ENCODE results near the gene ATP10A.

ATP10A gene

DNA sequence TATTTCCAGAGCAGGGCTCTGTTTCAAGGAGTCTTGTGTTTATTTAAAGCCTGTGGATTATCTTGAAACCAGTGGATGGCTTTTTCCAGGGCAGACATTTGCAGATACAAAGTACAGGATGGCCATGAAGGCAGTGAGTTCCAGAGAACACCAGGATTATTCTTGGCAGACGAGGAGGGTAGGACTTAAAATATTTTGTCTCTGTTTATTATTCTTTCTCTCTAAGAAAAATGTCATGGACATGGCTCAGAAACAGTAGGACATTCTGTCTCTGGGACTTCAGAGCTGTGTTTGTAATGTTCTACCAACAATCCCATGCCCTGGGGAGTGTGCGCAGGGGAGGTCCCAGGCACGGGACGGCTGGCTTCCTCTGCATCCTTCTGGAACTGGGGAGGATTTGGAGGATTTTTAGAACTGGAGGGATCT is 125.9 kb downstream of the ATP10A start:
- DNase-seq (ENCODE audit: low read depth) = peak; percentile 28

DNA sequence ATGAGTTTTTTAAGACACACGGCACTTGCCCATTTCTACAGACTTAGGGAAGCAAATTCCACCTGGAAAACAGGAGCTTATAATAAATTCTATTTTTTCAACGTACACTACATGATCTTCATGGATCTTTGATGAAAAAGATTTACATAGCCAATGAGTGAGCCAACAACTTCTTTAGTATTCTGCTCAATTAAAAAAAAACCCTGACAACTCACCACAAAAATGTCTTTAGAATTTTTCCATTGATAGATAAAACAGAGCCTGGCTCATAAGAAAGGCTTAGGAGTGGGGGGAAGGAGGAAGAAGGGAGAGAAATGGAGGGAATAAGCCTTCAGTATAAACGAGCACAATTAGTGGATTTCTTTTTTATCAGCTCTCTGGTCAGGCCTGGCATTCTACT is 126.7 kb downstream of the ATP10A start:
- no peak for DNase-seq (ENCODE audit: low read depth)

GRCh38 chr15:25735550-25736384 is 127.4 kb downstream of the ATP10A start:
- no peak for DNase-seq (ENCODE audit: low read depth)

DNA sequence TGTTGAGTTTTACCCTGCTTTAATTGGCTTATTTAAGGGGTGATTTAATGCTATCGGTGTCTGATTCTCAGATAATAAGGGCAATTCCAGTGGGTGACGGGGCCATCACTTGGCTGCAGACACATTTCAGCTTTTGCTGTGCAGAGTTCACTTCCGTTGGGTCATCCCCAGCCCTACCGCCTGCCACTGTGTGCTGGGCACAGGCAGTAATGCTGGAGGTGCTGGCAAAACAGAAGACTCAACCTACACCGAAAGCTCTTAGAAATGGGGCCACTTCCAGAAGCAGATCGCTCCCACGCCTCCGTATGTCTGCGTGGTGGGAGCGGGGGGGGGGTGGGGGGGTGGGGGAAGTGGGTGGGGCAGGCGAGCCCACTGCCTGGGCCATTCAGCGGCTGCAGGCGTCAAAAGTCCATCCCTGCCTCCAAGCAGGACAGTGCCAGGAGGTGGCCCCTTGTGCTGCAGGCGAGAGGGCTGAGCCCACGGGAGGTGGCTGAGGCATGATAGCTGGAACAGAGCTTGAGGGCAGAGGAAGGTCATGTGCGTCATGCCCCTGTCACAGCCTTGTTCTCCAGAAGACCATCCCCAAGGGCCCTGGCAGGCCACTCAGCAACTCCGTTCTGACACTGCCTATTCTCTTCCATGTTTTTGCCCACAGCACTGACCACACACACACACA is 128.3 kb downstream of the ATP10A start:
- DNase-seq (ENCODE audit: low read depth) = no peak

- no peak for DNase-seq (ENCODE audit: low read depth)
These were observed 129.1 kb downstream of the ATP10A start for GRCh38 chr15:25733856-25734679.

DNA sequence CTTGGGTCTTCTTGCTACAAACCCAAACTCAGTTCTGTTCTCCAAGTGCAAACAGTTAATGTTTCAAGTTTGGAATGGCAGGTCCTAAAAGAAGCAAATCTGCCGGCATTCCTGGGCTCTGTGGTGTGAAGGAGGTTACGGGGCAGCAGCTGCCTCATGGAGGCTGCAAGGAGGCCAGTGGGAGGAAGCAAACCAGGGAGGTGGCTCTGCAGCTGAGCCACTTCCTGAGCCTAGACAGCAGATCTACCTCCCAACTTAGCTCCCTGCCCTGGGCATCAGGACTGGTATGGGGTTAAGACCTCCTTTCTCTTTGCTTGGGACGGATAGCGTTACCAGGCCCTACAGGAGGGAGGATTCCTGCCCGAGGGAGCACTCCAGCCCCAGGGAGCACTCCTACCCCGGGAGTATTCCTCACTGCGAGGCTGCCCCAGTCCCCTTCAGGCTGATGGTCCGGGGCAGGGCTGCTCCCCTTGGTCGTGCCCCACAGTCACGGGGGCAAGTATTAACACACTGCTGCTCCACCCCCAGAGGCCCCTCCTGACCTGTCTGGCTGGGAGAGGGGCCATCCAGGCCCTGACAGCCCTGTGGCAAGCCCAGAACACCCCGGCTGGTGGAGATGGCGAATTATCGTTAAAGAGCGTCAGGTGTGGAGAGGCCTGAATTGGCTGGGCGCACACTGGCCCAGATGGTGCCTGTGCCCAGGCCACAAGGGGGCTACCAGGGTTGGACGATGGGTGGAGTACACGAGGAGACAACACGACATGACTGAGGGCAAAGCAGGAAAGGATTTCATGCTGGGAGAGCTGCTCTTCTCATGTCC is 129.9 kb downstream of the ATP10A start:
- no peak for DNase-seq (ENCODE audit: low read depth)

DNA sequence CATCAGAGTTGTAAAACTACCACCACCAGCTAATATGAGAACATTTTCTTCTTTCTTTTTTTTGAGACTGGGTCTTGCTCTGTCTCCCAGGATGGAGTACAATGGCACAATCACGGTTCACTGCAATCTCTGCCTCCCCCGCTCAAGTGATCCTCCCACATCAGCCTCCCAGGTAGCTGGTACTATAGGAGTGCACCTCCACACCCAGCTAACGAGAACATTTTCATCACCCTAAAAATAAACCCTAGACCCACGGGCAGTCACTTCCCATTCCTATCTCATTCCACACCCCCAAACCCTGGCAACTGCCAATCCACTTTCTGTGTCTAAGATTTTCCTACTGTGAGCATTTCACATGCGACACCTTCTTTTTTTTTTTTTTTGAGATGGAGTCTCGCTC is 130.9 kb downstream of the ATP10A start:
- DNase-seq (ENCODE audit: low read depth) = no peak

GRCh38 chr15:25731411-25731810 is 131.7 kb downstream of the ATP10A start:
- no peak for DNase-seq (ENCODE audit: low read depth)

DNA sequence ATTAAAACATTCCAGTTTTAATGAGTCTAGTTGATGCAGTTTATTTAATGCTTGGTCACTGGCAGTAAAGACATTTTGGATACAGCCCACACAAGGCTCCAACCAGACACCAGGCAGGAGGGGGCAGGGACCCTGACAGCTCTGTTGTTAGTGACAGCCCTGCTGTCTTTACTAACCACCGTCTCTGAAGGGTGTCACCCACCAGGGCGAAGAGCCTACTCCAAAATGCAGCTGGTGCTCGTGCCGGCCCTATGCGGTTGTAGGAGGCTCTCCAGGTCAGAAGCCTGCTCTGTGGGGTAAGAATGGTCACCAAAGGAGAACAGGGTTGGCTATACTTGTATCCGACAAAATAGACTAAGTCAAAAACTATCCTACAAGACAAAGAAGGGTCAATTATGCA is 132.2 kb downstream of the ATP10A start:
- no peak for DNase-seq (ENCODE audit: low read depth)

DNA sequence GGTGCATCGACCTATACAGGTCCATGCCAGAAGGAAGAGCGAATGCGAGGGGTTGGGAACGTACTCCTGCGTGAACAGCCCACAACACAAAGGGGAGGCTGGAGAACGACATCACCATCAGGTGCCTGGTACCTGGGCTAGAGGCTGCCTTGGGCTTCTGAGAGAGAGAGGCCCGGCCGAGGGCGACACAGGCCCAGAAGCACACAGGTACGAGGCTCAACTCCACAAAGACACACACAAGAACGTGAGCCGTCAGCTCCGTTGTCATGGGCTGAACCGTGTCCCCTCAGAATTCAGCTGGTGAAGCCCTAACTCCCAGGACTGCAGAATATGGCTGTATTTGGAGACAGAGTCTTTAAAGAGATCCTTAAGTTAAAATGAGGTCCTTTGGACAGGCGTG is 134.3 kb downstream of the ATP10A start:
- DNase-seq (ENCODE audit: low read depth) = no peak

DNA sequence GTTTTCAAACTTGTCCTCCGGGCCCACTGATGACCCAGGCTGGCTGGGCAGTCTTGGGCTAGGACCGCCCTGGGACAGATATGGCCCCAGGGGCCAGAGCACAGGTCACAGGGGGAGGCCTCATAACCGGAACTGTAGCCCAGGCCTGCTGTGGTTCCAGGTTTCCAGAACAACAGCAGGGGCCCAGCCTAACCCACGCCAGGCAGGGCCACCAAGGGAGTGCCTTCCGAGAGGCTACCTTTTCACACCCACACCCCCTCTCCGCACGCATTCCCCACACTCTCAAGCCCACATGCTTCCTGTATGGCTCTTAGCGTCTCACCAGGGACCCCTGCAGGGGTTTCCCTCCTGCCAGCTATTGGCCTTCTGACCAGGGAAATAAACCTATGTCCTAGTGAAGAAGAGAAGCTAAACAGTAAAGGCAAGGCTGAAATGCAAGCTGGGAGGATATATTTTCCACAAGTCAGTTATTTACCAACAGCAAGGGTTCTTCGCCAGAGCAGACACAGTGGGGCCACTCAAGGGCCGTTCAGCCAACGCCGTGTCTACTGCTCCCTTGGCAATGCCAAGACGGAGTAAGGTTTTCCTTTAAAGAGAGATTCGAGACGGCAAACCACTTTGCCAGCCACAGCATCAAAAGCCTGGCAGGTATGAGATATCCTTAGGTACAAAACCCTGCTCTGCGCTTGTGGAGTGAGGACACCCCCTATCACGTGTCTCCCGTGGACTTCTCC is 135.1 kb downstream of the ATP10A start:
- no peak for DNase-seq (ENCODE audit: low read depth)

GRCh38 chr15:25727116-25727515 is 136.0 kb downstream of the ATP10A start:
- no peak for DNase-seq (ENCODE audit: low read depth)

DNA sequence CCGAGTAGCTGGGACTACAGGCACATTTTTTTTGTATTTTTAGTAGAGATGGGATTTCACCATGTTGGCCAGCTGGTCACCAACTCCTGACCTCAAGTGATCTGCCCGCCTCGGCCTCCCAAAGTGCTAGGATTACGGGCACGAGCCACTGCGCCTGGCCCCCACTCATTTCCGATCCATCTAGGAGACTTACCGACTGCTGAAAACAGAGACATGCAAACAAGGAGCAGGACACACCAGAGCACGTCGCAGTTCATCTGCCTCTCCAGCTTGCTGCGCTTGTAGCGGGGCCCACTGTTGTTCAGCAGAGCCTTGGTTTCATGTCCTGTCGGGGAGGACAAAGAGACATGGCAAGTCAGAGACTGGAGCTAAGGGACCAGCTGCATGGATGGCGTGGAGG is 137.4 kb downstream of the ATP10A start:
- no peak for DNase-seq (ENCODE audit: low read depth)

- DNase-seq (ENCODE audit: low read depth) = no peak
These were observed 138.2 kb downstream of the ATP10A start for GRCh38 chr15:25724899-25725298.

GRCh38 chr15:25721605-25721955 is 141.5 kb downstream of the ATP10A start:
- DNase-seq (ENCODE audit: low read depth) = no peak

GRCh38 chr15:25719101-25719985 is 143.8 kb downstream of the ATP10A start:
- no peak for DNase-seq (ENCODE audit: low read depth)

DNA sequence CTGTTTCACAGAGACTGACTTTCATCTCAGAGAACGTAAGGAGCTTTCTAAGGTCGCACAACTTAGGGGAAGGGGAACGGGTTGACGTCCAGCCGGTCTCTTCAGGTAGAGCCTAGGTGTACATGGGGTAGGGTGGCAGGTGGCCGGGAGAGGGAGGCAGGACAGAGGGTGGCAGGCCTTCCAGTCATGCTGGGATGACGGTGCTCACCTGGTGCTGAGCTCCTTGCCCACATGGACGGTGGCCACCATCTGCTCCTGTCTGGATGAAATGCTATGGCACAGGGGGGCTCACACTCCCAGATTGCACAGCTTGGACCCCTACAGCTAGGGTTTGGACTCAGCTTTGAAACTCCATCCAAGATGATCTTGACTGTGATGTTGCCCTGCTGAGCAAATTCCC is 144.5 kb downstream of the ATP10A start:
- DNase-seq (ENCODE audit: low read depth) = no peak

DNA sequence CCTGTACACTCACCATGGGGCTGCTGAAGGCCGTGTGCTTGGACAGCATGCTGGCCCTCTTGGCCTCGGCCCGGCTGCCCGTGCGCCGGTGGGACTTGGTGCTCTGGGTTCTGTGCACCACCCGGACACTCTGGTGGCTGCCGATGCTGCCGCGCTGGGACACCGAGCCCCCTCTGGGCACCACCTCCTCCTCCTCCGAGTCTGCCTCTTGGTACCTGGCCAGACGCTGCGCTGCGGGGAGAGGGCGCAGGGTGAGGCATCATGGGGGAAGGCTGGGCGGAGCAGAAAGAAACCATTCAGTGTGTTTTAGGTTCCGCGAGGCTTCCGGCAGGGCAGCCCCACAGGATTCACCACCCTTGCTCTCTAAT is 145.0 kb downstream of the ATP10A start:
- no peak for DNase-seq (ENCODE audit: low read depth)

GRCh38 chr15:25717457-25718168 is 145.5 kb downstream of the ATP10A start:
- DNase-seq (ENCODE audit: low read depth) = no peak

DNA sequence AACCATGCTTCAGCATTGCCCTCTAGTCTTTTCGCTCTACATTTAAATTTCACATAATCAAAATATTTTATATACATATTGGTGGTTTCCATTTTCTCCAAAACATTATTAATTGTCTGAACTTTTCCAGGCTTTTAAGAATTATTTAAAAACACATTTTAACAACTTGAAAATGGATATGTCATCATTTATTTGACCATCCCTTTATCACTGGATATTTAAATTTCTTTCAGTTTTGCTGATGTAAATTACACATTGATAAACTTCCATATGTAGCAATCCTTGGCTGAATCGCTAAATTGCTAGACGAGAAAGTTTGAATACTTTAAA is 146.0 kb downstream of the ATP10A start:
- no peak for DNase-seq (ENCODE audit: low read depth)
